ENCODE results near the gene PSD2. TPM values are rescaled to one million over a fixed set of nuclear protein-coding genes. Genes with fewer than 3 reads are reported as not detected.

The PSD2 gene
- total and polyA plus RNA-seq, 2 donors (not counting 1 experiment from before 2014, with no cell fraction given) = 0.10 to 0.17 TPM

GRCh38 chr5:139796061-139796806, 626 bp downstream of the PSD2 start:
- Mint-ChIP-seq H3K27ac (peak overlapping the region; percentile 15), H3K4me3 (peak overlapping the region; percentile 69), H3K4me1 (peaks cover 11% of the 10 kb centered on the region), H3K27me3 (peaks cover 71% of the 10 kb centered on the region), H3K9me3 (ENCODE audit: insufficient read depth) (no peaks in the 10 kb centered on the region)
- Histone ChIP-seq H3K27ac (ENCODE audit: low read length in 2 of 2) (no peak overlapping the region), H4K20me1 (ENCODE audit: control insufficient read depth, insufficient read depth, low read length, poor library complexity, severe bottlenecking) (no peaks in the 10 kb centered on the region), H2AFZ (ENCODE audit: insufficient read depth, low read depth, low read length, poor library complexity, severe bottlenecking) (no peak overlapping the region), H3K36me3 (replicated peaks in 1 of 2; ENCODE audit: control extremely low read depth in 1 of 2, control insufficient read depth in 1 of 2, extremely low read depth in 1 of 2, insufficient read depth in 2 of 2, low read length in 1 of 2) (no peaks in the 10 kb centered on the region), H3K9ac (ENCODE audit: low read length) (peak overlapping the region; percentile 29), H3K27me3 (replicated peaks in 1 of 4; ENCODE audit: control extremely low read depth in 1 of 4, control insufficient read depth in 3 of 4, insufficient read depth in 4 of 4, low read length in 3 of 4) (peaks cover 0 to 60% (median 23%) of the 10 kb centered on the region in 4 experiments), H3K4me1 (ENCODE audit: control insufficient read depth in 2 of 2, insufficient read depth in 2 of 2, low read length in 2 of 2) (peaks cover 12 to 14% of the 10 kb centered on the region in 2 donors), H3K4me3 (ENCODE audit: control extremely low read depth in 1 of 5, extremely low read depth in 1 of 5, insufficient read depth in 1 of 5, low read depth in 2 of 5, low read length in 4 of 5) (peak overlapping the region in 3 of 5 experiments; percentile 21 to 41 (median 29)), H3K79me2 (ENCODE audit: control insufficient read depth, insufficient read depth, low read length) (no peaks in the 10 kb centered on the region), H3K4me2 (replicated peaks; ENCODE audit: low read depth, low read length, poor library complexity, severe bottlenecking) (peak overlapping the region; percentile 83), H3K9me3 (ENCODE audit: control extremely low read depth in 1 of 3, control insufficient read depth in 2 of 3, insufficient read depth in 1 of 3, low read length in 2 of 3) (peaks cover 0 to 3% (median 0%) of the 10 kb centered on the region in 3 donors)
- intact Hi-C loops (cut with micrococcal nuclease) = no loop called here
- 7% methylated on average over 43 of the region's 47 CpGs for WGBS (ENCODE audit: insufficient coverage)
- peak; percentile 41 for DNase-seq
- POLR2A ChIA-PET = interaction anchor here (0.6 kb wide), 1 partner anchor 49 kb away, joined by 4 read pairs; no protein-coding TSS in a partner anchor
- TF ChIP-seq CTCF (IDR thresholded peaks at IDR 0.05) (no peak), EZH2 (IDR thresholded peaks at IDR 0.05; ENCODE audit: borderline replicate concordance, insufficient read depth, low read depth, low read length, poor library complexity, severe bottlenecking) (no peak)
- CTCF ChIA-PET = interaction anchor here (0.6 to 3.9 kb wide), 3 partner anchors 9 to 1495 kb away, joined by 3 to 19 read pairs (median 9); no protein-coding TSS in a partner anchor
- no peak for ATAC-seq (ENCODE audit: low read depth)

- Mint-ChIP-seq H3K4me3 (no peak overlapping the region), H3K27ac (no peak overlapping the region), H3K27me3 (peaks cover 75% of the 10 kb centered on the region), H3K9me3 (ENCODE audit: insufficient read depth) (no peaks in the 10 kb centered on the region), H3K4me1 (peaks cover 11% of the 10 kb centered on the region)
- ATAC-seq (ENCODE audit: low read depth) (no peak), DNase-seq (no peak)
- ChIA-PET CTCF (interaction anchor here (0.7 to 3.9 kb wide), 5 partner anchors 8 to 172 kb away, joined by 3 to 19 read pairs (median 4); no protein-coding TSS in a partner anchor), POLR2A (interaction anchor here (0.5 kb wide), 1 partner anchor 347 kb away, joined by 6 read pairs; no protein-coding TSS in a partner anchor)
- H4K20me1 ChIP-seq (ENCODE audit: control insufficient read depth, insufficient read depth, low read length, poor library complexity, severe bottlenecking) = no peaks in the 10 kb centered on the region
- H2AFZ ChIP-seq (ENCODE audit: insufficient read depth, low read depth, low read length, poor library complexity, severe bottlenecking) = no peak overlapping the region
- TF ChIP-seq CTCF (IDR thresholded peaks at IDR 0.05) = no peak
- TF ChIP-seq EZH2 (IDR thresholded peaks at IDR 0.05; ENCODE audit: borderline replicate concordance, insufficient read depth, low read depth, low read length, poor library complexity, severe bottlenecking) = no peak
- H3K4me2 ChIP-seq (replicated peaks; ENCODE audit: low read depth, low read length, poor library complexity, severe bottlenecking) = no peak overlapping the region
- H3K4me3 ChIP-seq (ENCODE audit: control extremely low read depth in 1 of 5, extremely low read depth in 1 of 5, insufficient read depth in 1 of 5, low read depth in 2 of 5, low read length in 4 of 5) = no peak overlapping the region
- peaks cover 12 to 14% of the 10 kb centered on the region in 2 donors for H3K4me1 ChIP-seq (ENCODE audit: control insufficient read depth in 2 of 2, insufficient read depth in 2 of 2, low read length in 2 of 2)
- H3K27me3 ChIP-seq (replicated peaks in 1 of 4; ENCODE audit: control extremely low read depth in 1 of 4, control insufficient read depth in 3 of 4, insufficient read depth in 4 of 4, low read length in 3 of 4) = peaks cover 0 to 60% (median 23%) of the 10 kb centered on the region in 4 experiments
- no peaks in the 10 kb centered on the region for H3K36me3 ChIP-seq (replicated peaks in 1 of 2; ENCODE audit: control extremely low read depth in 1 of 2, control insufficient read depth in 1 of 2, extremely low read depth in 1 of 2, insufficient read depth in 2 of 2, low read length in 1 of 2)
- H3K9ac ChIP-seq (ENCODE audit: low read length) = no peak overlapping the region
- intact Hi-C loops (cut with micrococcal nuclease) = no loop called here
- WGBS (ENCODE audit: insufficient coverage) = 36% methylated on average over 2 of the region's 3 CpGs
- peaks cover 0 to 3% (median 0%) of the 10 kb centered on the region in 3 donors for H3K9me3 ChIP-seq (ENCODE audit: control extremely low read depth in 1 of 3, control insufficient read depth in 2 of 3, insufficient read depth in 1 of 3, low read length in 2 of 3)
- H3K27ac ChIP-seq (ENCODE audit: low read length in 2 of 2) = no peak overlapping the region
- H3K79me2 ChIP-seq (ENCODE audit: control insufficient read depth, insufficient read depth, low read length) = no peaks in the 10 kb centered on the region
These were observed 1.7 kb downstream of the PSD2 start for GRCh38 chr5:139797335-139797734.
